GM12878 (cell line): ENCODE data around the gene MAGI2. TPM values are rescaled to one million over a fixed set of nuclear protein-coding genes. Genes with fewer than 3 reads are reported as not detected.
"Not testable (repeated sequence)": the region's sequence is repeated elsewhere in the genome, so short reads cannot be mapped to it uniquely, and the experiment has no call there.

Experiments
- ATAC-seq: fragments of 200-7000 bp; cut with Tn5 transposase; 3 replicates; pipeline ENCODE4 v1.9.1; 2020; ENCODE audit warnings: mild to moderate bottlenecking, moderate library complexity
- BruUV-seq: library from RNA; stranded (reverse); fragments of 400-500 nt; replicated peaks from 2 replicates; lab custom pipeline; 2021; lab: Mats Ljungman, UMichigan
- CTCF ChIA-PET: fragments of 300-600 bp; sonication (Branson Sonifier 250); formaldehyde crosslinking; extraction: SDS; loops from one replicate; lab custom pipeline; 2021; ENCODE audit warnings: inconsistent platforms; lab: Yijun Ruan, JAX
- POLR2A ChIA-PET: fragments of 350-600 bp; formaldehyde crosslinking; extraction: SDS; loops from one replicate; lab custom pipeline; 2021; ENCODE audit warnings: inconsistent platforms; lab: Charles Lee
- RAD21 ChIA-PET: fragments of 300-600 bp; sonication (Branson Sonifier 250); formaldehyde crosslinking; loops from one replicate; lab custom pipeline; 2023; ENCODE audit warnings: antibody characterized with exemption; ENCODE audit not compliant: unreplicated experiment; lab: Charles Lee
- SMC1A ChIA-PET: fragments of 300-600 bp; sonication (Branson Sonifier 250); formaldehyde crosslinking; loops from one replicate; lab custom pipeline; 2023; ENCODE audit not compliant: unreplicated experiment, uncharacterized antibody; lab: Charles Lee
- DNase-seq: peaks from one replicate; pipeline ENCODE4 v3.0.0-alpha.2; 2011; ENCODE audit warnings: low read depth, low spot score
- FAIRE-seq: peaks from 3 replicates; lab custom pipeline; 2011; peaks lifted over from hg19 to GRCh38; lab: Jason Lieb, UNC
- H2AFZ ChIP-seq: 2 replicates; pipeline ENCODE4 v1.6.0; 2011; ENCODE audit warnings: low read depth, low read length, control low read depth; ENCODE audit not compliant: control insufficient read depth
- H3K27ac ChIP-seq: 2 replicates; pipeline ENCODE4 v1.5.1; 2011; ENCODE audit warnings: control low read depth; ENCODE audit not compliant: control insufficient read depth, insufficient read depth
- H3K27me3 ChIP-seq, 2 experiments: replicated peaks in 1 of 2; 2 replicates each; pipeline versions ENCODE4 v1.6.0 to v1.6.1; 2011; ENCODE audit warnings: low read length in 1 of 2; ENCODE audit not compliant: control insufficient read depth in 2 of 2, insufficient read depth in 2 of 2
- H3K36me3 ChIP-seq, 2 experiments: 2 replicates each; pipeline ENCODE4 v1.5.1; 2011; ENCODE audit warnings: low read length in 1 of 2; ENCODE audit not compliant: control insufficient read depth in 2 of 2, insufficient read depth in 2 of 2
- H3K4me1 ChIP-seq: 2 replicates; pipeline ENCODE4 v1.6.1; 2011; ENCODE audit warnings: mild to moderate bottlenecking, low read length, moderate library complexity, mixed read lengths; ENCODE audit not compliant: control insufficient read depth, insufficient read depth
- H3K4me2 ChIP-seq: 2 replicates; pipeline ENCODE4 v1.6.0; 2011; ENCODE audit warnings: control low read depth; ENCODE audit not compliant: control insufficient read depth, insufficient read depth
- H3K4me3 ChIP-seq: fragments of 200-600 bp; sonication (generic); 2 replicates; pipeline ENCODE4 v1.5.1; 2016
- H3K79me2 ChIP-seq: 2 replicates; pipeline ENCODE4 v1.6.0; 2011; ENCODE audit warnings: low read length; ENCODE audit not compliant: control insufficient read depth, insufficient read depth
- H3K9ac ChIP-seq: 2 replicates; pipeline ENCODE4 v1.8.0; 2011; ENCODE audit warnings: low read length, control low read depth, mixed read lengths; ENCODE audit not compliant: control insufficient read depth, insufficient read depth
- H3K9me3 ChIP-seq: replicated peaks from 3 replicates; pipeline ENCODE4 v1.5.1; 2011; ENCODE audit warnings: mild to moderate bottlenecking, low read length; ENCODE audit not compliant: control insufficient read depth, insufficient read depth
- H4K20me1 ChIP-seq: 2 replicates; pipeline ENCODE4 v1.6.0; 2011; ENCODE audit not compliant: control insufficient read depth, insufficient read depth
- CBX3 ChIP-seq: fragments of 200-600 bp; sonication (generic); IDR thresholded peaks from 2 replicates; pipeline ENCODE4 v1.6.1; 2016; ENCODE audit warnings: low read depth, borderline replicate concordance
- CREB1 ChIP-seq: IDR thresholded peaks from 2 replicates; pipeline ENCODE4 v1.6.1; 2012; ENCODE audit warnings: low read depth, mild to moderate bottlenecking, inconsistent platforms
- EP300 ChIP-seq, 2 experiments: fragments of 150-350 bp in 1 of 2; IDR thresholded peaks; 2 replicates each; pipeline ENCODE4 v1.6.1; 2011 to 2012; ENCODE audit warnings: low read depth in 2 of 2, low read length in 2 of 2, borderline replicate concordance in 1 of 2, improper control_type of control experiment in 1 of 2, inconsistent platforms in 1 of 2; ENCODE audit not compliant: control insufficient read depth in 1 of 2
- POLR2A ChIP-seq: IDR thresholded peaks from 2 replicates; pipeline ENCODE4 v1.6.1; 2011; ENCODE audit warnings: low read depth, mild to moderate bottlenecking, low read length
- PRDM15 ChIP-seq: fragments of 450-650 bp; formaldehyde crosslinking; IDR thresholded peaks from 2 replicates; pipeline ENCODE4 v1.4.0; 2020; ENCODE audit warnings: mild to moderate bottlenecking, moderate library complexity
- REST ChIP-seq: IDR thresholded peaks from 2 replicates; pipeline ENCODE4 v1.6.1; 2012; ENCODE audit warnings: mild to moderate bottlenecking, low read depth, low read length
- YBX1 ChIP-seq: fragments of 450-650 bp; IDR thresholded peaks from 2 replicates; pipeline ENCODE4 v1.6.1; 2016; ENCODE audit warnings: antibody characterized with exemption
- WGBS: methylation state at CpG from one replicate; pipeline ENCODE4 v1.1.6; 2016; ENCODE audit warnings: low lambda C conversion rate; ENCODE audit not compliant: insufficient replicate concordance, insufficient coverage; ENCODE audit errors: missing lambda C conversion rate; 5-methylcytosine and 5-hydroxymethylcytosine counted together
- in situ Hi-C: fragments of 300-500 bp; cut with MboI; formaldehyde crosslinking; loops from 9 replicates; pipeline ENCODE4 v1.14.3; 2018; ENCODE audit warnings: mixed read lengths
- intact Hi-C: fragments of 100-400 bp; cut with micrococcal nuclease; formaldehyde crosslinking; loops from one replicate; pipeline ENCODE4 v1.14.2; 2022; ENCODE audit not compliant: unreplicated experiment
- polyA plus RNA-seq, 11 experiments: library from polyadenylated mRNA; depleted of rRNA in 4 of 11; unstranded in 6 of 11; stranded (reverse) in 5 of 11; fragments of >200 nt; fragmentation: Nextera tagmentation in 4 of 11; fragmentation: Illumina TruSeq in 1 of 11; extraction: Ambion mirVana in 4 of 11; extraction: Trizol in 1 of 11; gene quantifications; 1 replicate in 1 of 11; 2 replicates in 10 of 11; pipeline versions ENCODE4 v1.2.1 to v1.2.3, GENCODE V29; 2011 to 2016; ENCODE audit warnings: inconsistent platforms in 2 of 11, missing spikeins in 2 of 11, low read depth in 1 of 11
- total RNA-seq, 4 experiments: library from RNA; depleted of rRNA in 3 of 4; stranded (reverse); fragments of >200 nt in 3 of 4; fragmentation: Illumina TruSeq in 1 of 4; extraction: Trizol in 1 of 4; gene quantifications; 2 replicates each; pipeline versions ENCODE4 v1.2.1 to v1.2.3, GENCODE V29; 2013 to 2021

The MAGI2 gene
- total and polyA plus RNA-seq, 10 of the 15 experiments (the other 5 are each of a cell fraction or from before 2014, with no cell fraction given), result 0.01 to 0.31 (median 0.05) TPM; not detected in 2

- no peaks in the 10 kb centered on the region for H4K20me1 ChIP-seq
- POLR2A ChIA-PET, result no interaction called here
- H3K79me2 ChIP-seq, result no peaks in the 10 kb centered on the region
- no peak overlapping the region for H3K4me2 ChIP-seq
- RAD21 ChIA-PET, result no interaction called here
- H3K4me3 ChIP-seq, result no peak overlapping the region
- no peaks in the 10 kb centered on the region for H3K4me1 ChIP-seq
- no TSS peak for BruUV-seq
- no peaks in the 10 kb centered on the region for H3K27me3 ChIP-seq
- ATAC-seq, result no peak
- no peak overlapping the region for H3K27ac ChIP-seq
- CTCF ChIA-PET, result no interaction called here
- intact Hi-C loops (no loop called here), in situ Hi-C loops (no loop called here)
- no peak for FAIRE-seq
- no peaks in the 10 kb centered on the region for H3K36me3 ChIP-seq
- DNase-seq, result no peak
- H3K9me3 ChIP-seq, result no peaks in the 10 kb centered on the region
- SMC1A ChIA-PET, result interaction anchor here (0.7 kb wide), 1 partner anchor 30 kb away, joined by 3 read pairs; no protein-coding TSS in a partner anchor
- 0% methylated on average over 1 of the region's 1 CpG for WGBS
- H2AFZ ChIP-seq, result no peak overlapping the region
- H3K9ac ChIP-seq, result no peak overlapping the region
- TF ChIP-seq YBX1, result no peak
- TF ChIP-seq REST, result no peak
- no peak for TF ChIP-seq PRDM15
- TF ChIP-seq POLR2A, result no peak
- no peak for TF ChIP-seq EP300 (IDR thresholded peaks at IDR 0.05; ENCODE audit: borderline replicate concordance in 1 of 2, control insufficient read depth in 1 of 2, low read depth in 2 of 2, low read length in 2 of 2)
- TF ChIP-seq CREB1, result no peak
- TF ChIP-seq CBX3, result no peak
Measured at GRCh38 chr7:78323118-78323517, 1130.3 kb downstream of the MAGI2 start.

- POLR2A ChIA-PET, H3K4me3 ChIP-seq, H3K36me3 ChIP-seq, CTCF ChIA-PET, H3K9ac ChIP-seq, RAD21 ChIA-PET, H4K20me1 ChIP-seq, intact Hi-C loops, H3K9me3 ChIP-seq, H2AFZ ChIP-seq, SMC1A ChIA-PET, H3K79me2 ChIP-seq, ATAC-seq, in situ Hi-C loops, FAIRE-seq, H3K4me1 ChIP-seq, DNase-seq, H3K4me2 ChIP-seq, BruUV-seq, H3K27me3 ChIP-seq, H3K27ac ChIP-seq: not testable (repeated sequence)
- 54% methylated on average over 5 of the region's 5 CpGs for WGBS
Measured at GRCh38 chr7:78322231-78322630, 1131.2 kb downstream of the MAGI2 start.
